ENCODE measurements around the gene ADGRA3.

ADGRA3 gene

DNA sequence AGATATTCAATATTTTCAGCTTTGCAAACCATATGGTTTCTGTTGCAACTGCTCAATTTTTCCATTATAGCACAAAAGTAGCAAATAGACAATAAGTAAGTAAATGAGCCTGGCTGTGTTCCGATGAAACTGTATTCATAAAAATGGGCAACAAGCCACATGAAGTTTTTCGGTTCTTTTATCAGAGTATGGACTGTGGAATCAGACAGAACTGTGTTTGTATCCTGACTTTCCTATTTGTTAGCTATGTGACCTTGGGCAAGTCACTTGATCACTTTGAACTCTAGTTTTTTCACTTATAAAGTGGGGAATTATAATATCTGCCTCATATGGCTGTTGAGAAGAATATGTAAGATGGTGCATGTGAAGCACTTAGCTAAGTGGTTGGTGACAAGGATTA lies 23.4 kb upstream of the ADGRA3 start:
- Histone ChIP-seq H3K9ac (ENCODE audit: low read length) (no peak overlapping the region), H3K4me2 (ENCODE audit: low read depth, low read length, poor library complexity, severe bottlenecking) (no peak overlapping the region), H3K36me3 (ENCODE audit: low read length) (no peaks in the 10 kb centered on the region), H3K9me3 (ENCODE audit: insufficient read depth, low read length) (no peaks in the 10 kb centered on the region), H3K27me3 (ENCODE audit: low read length) (no peaks in the 10 kb centered on the region), H3K79me2 (ENCODE audit: insufficient read depth, low read length) (no peaks in the 10 kb centered on the region), H3K9me2 (replicated peaks; ENCODE audit: insufficient read depth, low read length) (no peaks in the 10 kb centered on the region; the same call in 1 of the 2 replicates), H3K27ac (ENCODE audit: low read depth, low read length) (no peak overlapping the region), H2AFZ (ENCODE audit: low read depth, low read length, severe bottlenecking) (no peak overlapping the region), H3K4me3 (ENCODE audit: insufficient read depth, low read length, poor library complexity, severe bottlenecking) (no peak overlapping the region), H3F3A (ENCODE audit: insufficient read depth) (no peaks in the 10 kb centered on the region), H4K20me1 (ENCODE audit: low read depth, low read length) (no peaks in the 10 kb centered on the region)
- TF ChIP-seq, protein P1, sequence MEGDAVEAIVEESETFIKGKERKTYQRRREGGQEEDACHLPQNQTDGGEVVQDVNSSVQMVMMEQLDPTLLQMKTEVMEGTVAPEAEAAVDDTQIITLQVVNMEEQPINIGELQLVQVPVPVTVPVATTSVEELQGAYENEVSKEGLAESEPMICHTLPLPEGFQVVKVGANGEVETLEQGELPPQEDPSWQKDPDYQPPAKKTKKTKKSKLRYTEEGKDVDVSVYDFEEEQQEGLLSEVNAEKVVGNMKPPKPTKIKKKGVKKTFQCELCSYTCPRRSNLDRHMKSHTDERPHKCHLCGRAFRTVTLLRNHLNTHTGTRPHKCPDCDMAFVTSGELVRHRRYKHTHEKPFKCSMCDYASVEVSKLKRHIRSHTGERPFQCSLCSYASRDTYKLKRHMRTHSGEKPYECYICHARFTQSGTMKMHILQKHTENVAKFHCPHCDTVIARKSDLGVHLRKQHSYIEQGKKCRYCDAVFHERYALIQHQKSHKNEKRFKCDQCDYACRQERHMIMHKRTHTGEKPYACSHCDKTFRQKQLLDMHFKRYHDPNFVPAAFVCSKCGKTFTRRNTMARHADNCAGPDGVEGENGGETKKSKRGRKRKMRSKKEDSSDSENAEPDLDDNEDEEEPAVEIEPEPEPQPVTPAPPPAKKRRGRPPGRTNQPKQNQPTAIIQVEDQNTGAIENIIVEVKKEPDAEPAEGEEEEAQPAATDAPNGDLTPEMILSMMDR (IDR thresholded peaks at IDR 0.05; ENCODE audit: insufficient read depth, low read length, poor library complexity, severe bottlenecking), result no peak
- no peak for TF ChIP-seq EZH2phosphoT487 (conservative IDR thresholded peaks at IDR 0.05; ENCODE audit: low read length)

- H3K27me3 ChIP-seq (ENCODE audit: low read length), result no peaks in the 10 kb centered on the region
- TF ChIP-seq, protein P1 (IDR thresholded peaks at IDR 0.05; ENCODE audit: insufficient read depth, low read length, poor library complexity, severe bottlenecking), result no peak
- no peak for TF ChIP-seq EZH2phosphoT487 (conservative IDR thresholded peaks at IDR 0.05; ENCODE audit: low read length)
- H4K20me1 ChIP-seq (ENCODE audit: low read depth, low read length), result no peaks in the 10 kb centered on the region
- no peaks in the 10 kb centered on the region for H3K79me2 ChIP-seq (ENCODE audit: insufficient read depth, low read length)
- no peak overlapping the region for H3K9ac ChIP-seq (ENCODE audit: low read length)
- H2AFZ ChIP-seq (ENCODE audit: low read depth, low read length, severe bottlenecking), result no peak overlapping the region
- H3K27ac ChIP-seq (ENCODE audit: low read depth, low read length), result no peak overlapping the region
- no peaks in the 10 kb centered on the region; the same call in 1 of the 2 replicates for H3K9me2 ChIP-seq (replicated peaks; ENCODE audit: insufficient read depth, low read length)
- H3F3A ChIP-seq (ENCODE audit: insufficient read depth), result no peaks in the 10 kb centered on the region
- no peaks in the 10 kb centered on the region for H3K9me3 ChIP-seq (ENCODE audit: insufficient read depth, low read length)
- H3K4me2 ChIP-seq (ENCODE audit: low read depth, low read length, poor library complexity, severe bottlenecking), result no peak overlapping the region
- H3K4me3 ChIP-seq (ENCODE audit: insufficient read depth, low read length, poor library complexity, severe bottlenecking), result no peak overlapping the region
- no peaks in the 10 kb centered on the region for H3K36me3 ChIP-seq (ENCODE audit: low read length)
Observed at GRCh38 chr4:22537864-22538263, 22.0 kb upstream of the ADGRA3 start.

DNA sequence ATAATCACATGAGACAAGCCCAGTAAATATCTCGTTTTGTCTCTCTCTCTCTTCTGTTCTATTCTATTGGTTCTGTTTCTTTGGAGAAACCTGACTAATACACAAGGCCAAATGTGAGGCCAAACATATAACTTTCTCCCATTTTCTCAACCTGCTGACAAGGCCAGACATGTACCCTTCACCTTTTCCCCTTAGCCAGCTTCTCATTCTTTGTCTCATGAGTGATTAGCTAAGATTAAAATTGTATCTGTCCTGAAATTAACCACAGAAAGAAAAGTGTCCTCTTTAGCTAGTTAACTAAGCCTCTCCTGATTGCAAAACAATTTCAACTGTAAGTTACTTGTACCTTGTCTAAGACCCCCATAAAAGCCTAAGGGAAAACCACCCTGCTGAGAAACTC lies 18.5 kb upstream of the ADGRA3 start:
- H3K27ac ChIP-seq (ENCODE audit: low read depth, low read length), result no peak overlapping the region
- H3K4me3 ChIP-seq (ENCODE audit: insufficient read depth, low read length, poor library complexity, severe bottlenecking), result no peak overlapping the region
- no peaks in the 10 kb centered on the region for H3K36me3 ChIP-seq (ENCODE audit: low read length)
- H3K9me2 ChIP-seq (replicated peaks; ENCODE audit: insufficient read depth, low read length), result no peaks in the 10 kb centered on the region; the same call in 1 of the 2 replicates
- H3K79me2 ChIP-seq (ENCODE audit: insufficient read depth, low read length), result no peaks in the 10 kb centered on the region
- H3K9ac ChIP-seq (ENCODE audit: low read length), result no peak overlapping the region
- no peaks in the 10 kb centered on the region for H3K9me3 ChIP-seq (ENCODE audit: insufficient read depth, low read length)
- no peak overlapping the region for H3K4me2 ChIP-seq (ENCODE audit: low read depth, low read length, poor library complexity, severe bottlenecking)
- TF ChIP-seq, protein P1 (IDR thresholded peaks at IDR 0.05; ENCODE audit: insufficient read depth, low read length, poor library complexity, severe bottlenecking), result no peak
- TF ChIP-seq EZH2phosphoT487 (conservative IDR thresholded peaks at IDR 0.05; ENCODE audit: low read length), result no peak
- no peaks in the 10 kb centered on the region for H3F3A ChIP-seq (ENCODE audit: insufficient read depth)
- H4K20me1 ChIP-seq (ENCODE audit: low read depth, low read length), result no peaks in the 10 kb centered on the region
- H3K27me3 ChIP-seq (ENCODE audit: low read length), result no peaks in the 10 kb centered on the region
- no peak overlapping the region for H2AFZ ChIP-seq (ENCODE audit: low read depth, low read length, severe bottlenecking)

Data from SU-DHL-6 (cell line).